Measurements from ENCODE around the gene CDCA3. TPM values are rescaled to one million over a fixed set of nuclear protein-coding genes. Genes with fewer than 3 reads are reported as not detected.

Gene CDCA3
- total and polyA plus RNA-seq, 2 of the 13 experiments (the other 11 are each of a cell fraction or from before 2014, with no cell fraction given) = 32.7 to 56.5 TPM

DNA sequence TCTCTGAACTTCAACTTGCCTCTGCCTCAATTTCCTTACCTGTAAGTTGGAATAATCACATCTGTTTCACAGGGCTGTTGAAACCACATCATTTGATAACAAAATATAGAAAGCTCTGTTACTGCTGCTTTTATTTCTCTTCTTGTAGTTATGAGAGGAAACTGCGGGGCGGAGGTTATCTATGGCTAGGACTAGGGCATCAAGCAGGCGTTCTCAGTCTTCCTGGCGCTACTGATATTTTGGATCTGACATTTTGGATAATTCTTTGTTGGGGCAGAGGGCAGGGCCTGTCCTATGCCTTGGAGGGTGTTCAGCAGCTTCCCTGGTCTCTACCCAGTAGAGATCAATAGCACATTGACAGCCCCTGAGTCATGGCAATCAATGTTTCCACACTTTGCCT, 19.0 kb downstream of the CDCA3 start:
- peaks cover 20% of the 10 kb centered on the region for H3K4me1 ChIP-seq (ENCODE audit: insufficient read depth, low read length)
- intact Hi-C loops (cut with micrococcal nuclease; ENCODE audit: unreplicated experiment) = no loop called here
- no peak overlapping the region for H2AFZ ChIP-seq (ENCODE audit: low read length)
- H3K4me2 ChIP-seq (ENCODE audit: low read depth, low read length) = no peak overlapping the region
- no peaks in the 10 kb centered on the region for H3K27me3 ChIP-seq (ENCODE audit: control insufficient read depth in 1 of 2, insufficient read depth in 2 of 2, low read length in 2 of 2)
- no TSS peak for BruUV-seq (replicated peaks)
- H3K4me3 ChIP-seq (replicated peaks in 1 of 3; ENCODE audit: insufficient read depth in 1 of 3, low read depth in 2 of 3, low read length in 3 of 3) = no peak overlapping the region
- WGBS (ENCODE audit: low lambda C conversion rate) = 99% methylated on average over 4 of the region's 4 CpGs
- peaks cover 16% of the 10 kb centered on the region for H3K79me2 ChIP-seq (ENCODE audit: insufficient read depth, low read length)
- H4K20me1 ChIP-seq (ENCODE audit: insufficient read depth, low read length) = no peaks in the 10 kb centered on the region
- FAIRE-seq (no peak), ATAC-seq (no peak), DNase-seq (ENCODE audit: low spot score) (no peak)
- no peak overlapping the region for H3K27ac ChIP-seq (ENCODE audit: extremely low read length, insufficient read depth, low read length)
- ChIA-PET POLR2A (interaction anchor here (0.6 kb wide), 1 partner anchor 9 kb away, joined by 3 read pairs; no protein-coding TSS in a partner anchor), CTCF (ENCODE audit: low intra/inter-chr PET ratio, low total read pairs) (no interaction called here)
- H3K9ac ChIP-seq (ENCODE audit: insufficient read depth, low read depth, low read length) = no peak overlapping the region
- H3K36me3 ChIP-seq (replicated peaks in 1 of 2; ENCODE audit: control insufficient read depth in 1 of 2, insufficient read depth in 2 of 2, low read length in 2 of 2) = peaks cover 16 to 33% of the 10 kb centered on the region in 2 experiments; a peak in 4 of 5 replicates
- in situ Hi-C loops (cut with HindIII; ENCODE audit: extremely low pct_ligation_motif_present, low pct_unique_long_range_greater_than_20kb) = no loop called here
- no peaks in the 10 kb centered on the region for H3K9me3 ChIP-seq (ENCODE audit: low read length)
- TF ChIP-seq PLSCR1 (CRISPR knock-in tag; IDR thresholded peaks at IDR 0.05; ENCODE audit: borderline replicate concordance) (no peak), ZNF800 (CRISPR knock-in tag; IDR thresholded peaks at IDR 0.05) (no peak), RFX5 (IDR thresholded peaks at IDR 0.05; ENCODE audit: low read depth, low read length) (no peak), FOSL2 (CRISPR knock-in tag; IDR thresholded peaks at IDR 0.05) (no peak), ZNF260 (CRISPR knock-in tag; IDR thresholded peaks at IDR 0.05; ENCODE audit: borderline replicate concordance, low read depth) (no peak), ATF4 (CRISPR knock-in tag; IDR thresholded peaks at IDR 0.05) (no peak), ZNF7 (CRISPR knock-in tag; IDR thresholded peaks at IDR 0.05) (no peak), ZNF121 (CRISPR knock-in tag; IDR thresholded peaks at IDR 0.05) (no peak), AFF4 (CRISPR knock-in tag; IDR thresholded peaks at IDR 0.05) (no peak), SMARCC2 (IDR thresholded peaks at IDR 0.05) (no peak), ZC3H4 (CRISPR knock-in tag; IDR thresholded peaks at IDR 0.05; ENCODE audit: borderline replicate concordance) (no peak)
- TF ChIP-seq, protein P1, sequence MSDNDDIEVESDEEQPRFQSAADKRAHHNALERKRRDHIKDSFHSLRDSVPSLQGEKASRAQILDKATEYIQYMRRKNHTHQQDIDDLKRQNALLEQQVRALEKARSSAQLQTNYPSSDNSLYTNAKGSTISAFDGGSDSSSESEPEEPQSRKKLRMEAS (IDR thresholded peaks at IDR 0.05) = no peak
- TF ChIP-seq, protein P2, sequence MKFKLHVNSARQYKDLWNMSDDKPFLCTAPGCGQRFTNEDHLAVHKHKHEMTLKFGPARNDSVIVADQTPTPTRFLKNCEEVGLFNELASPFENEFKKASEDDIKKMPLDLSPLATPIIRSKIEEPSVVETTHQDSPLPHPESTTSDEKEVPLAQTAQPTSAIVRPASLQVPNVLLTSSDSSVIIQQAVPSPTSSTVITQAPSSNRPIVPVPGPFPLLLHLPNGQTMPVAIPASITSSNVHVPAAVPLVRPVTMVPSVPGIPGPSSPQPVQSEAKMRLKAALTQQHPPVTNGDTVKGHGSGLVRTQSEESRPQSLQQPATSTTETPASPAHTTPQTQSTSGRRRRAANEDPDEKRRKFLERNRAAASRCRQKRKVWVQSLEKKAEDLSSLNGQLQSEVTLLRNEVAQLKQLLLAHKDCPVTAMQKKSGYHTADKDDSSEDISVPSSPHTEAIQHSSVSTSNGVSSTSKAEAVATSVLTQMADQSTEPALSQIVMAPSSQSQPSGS (CRISPR knock-in tag; IDR thresholded peaks at IDR 0.05) = no peak

Data from HepG2 (cell line).